Thyroid gland (tissue), 4 donors: ENCODE results near the gene MED27. TPM values are rescaled to one million over a fixed set of nuclear protein-coding genes. Genes with fewer than 3 reads are reported as not detected.

Experiments used
- DNase-seq, 2 donors: peaks; one replicate each; pipeline ENCODE4 v3.0.0-alpha.2; 2019
- H3K27ac ChIP-seq, 3 donors: fragments of 200-600 bp; sonication (generic); 1 replicate in 2 of 3; 2 replicates in 1 of 3; pipeline ENCODE4 v1.5.1; 2016 to 2019; ENCODE audit warnings: mild to moderate bottlenecking in 1 of 3, moderate library complexity in 1 of 3
- H3K27me3 ChIP-seq: fragments of 200-600 bp; sonication (generic); one replicate; pipeline ENCODE4 v1.5.1; 2019
- H3K36me3 ChIP-seq, 2 donors: fragments of 200-600 bp; sonication (generic); one replicate each; pipeline ENCODE4 v1.5.1; 2016 to 2019
- H3K4me1 ChIP-seq, 2 donors: fragments of 200-600 bp; sonication (generic); one replicate each; pipeline ENCODE4 v1.5.1; 2017 to 2019
- H3K4me3 ChIP-seq, 3 donors: fragments of 200-600 bp; sonication (generic); replicated peaks in 1 of 3; 1 replicate in 2 of 3; 2 replicates in 1 of 3; pipeline ENCODE4 v1.5.1; 2016; ENCODE audit warnings: mild to moderate bottlenecking in 1 of 3
- H3K9me3 ChIP-seq: fragments of 200-600 bp; sonication (generic); one replicate; pipeline ENCODE4 v1.5.1; 2017
- POLR2A ChIP-seq, 2 donors: fragments of 450-650 bp; IDR thresholded peaks; one replicate each; pipeline ENCODE4 v1.6.1; 2017; ENCODE audit warnings: antibody characterized with exemption in 2 of 2, mild to moderate bottlenecking in 2 of 2, moderate library complexity in 1 of 2
- WGBS, 2 donors: methylation state at CpG; one replicate each; pipeline ENCODE4 v1.1.5; 2017; 5-methylcytosine and 5-hydroxymethylcytosine counted together
- intact Hi-C: fragments of 100-400 bp; cut with DNase I; formaldehyde crosslinking; loops from one replicate; pipeline ENCODE4 v1.15.1; 2023
- total RNA-seq, 4 donors: library from RNA; depleted of rRNA; stranded (reverse); fragments of >200 nt; gene quantifications; one replicate each; pipeline ENCODE4 v1.2.3, GENCODE V29; 2016
- TF ChIP-seq, protein P1 (sequence below), 6 experiments: fragments of 200-600 bp in 3 of 6; fragments of 450-650 bp in 3 of 6; sonication (generic) in 3 of 6; IDR thresholded peaks; one replicate each; pipeline ENCODE4 v1.5.1; 2016 to 2019; ENCODE audit warnings: antibody characterized with exemption in 6 of 6, mild to moderate bottlenecking in 2 of 6, inconsistent platforms in 1 of 6, moderate library complexity in 1 of 6

The MED27 gene
- 10 to 100 TPM; 15.3 to 19.5 (median 16.7) TPM for total RNA-seq

DNA sequence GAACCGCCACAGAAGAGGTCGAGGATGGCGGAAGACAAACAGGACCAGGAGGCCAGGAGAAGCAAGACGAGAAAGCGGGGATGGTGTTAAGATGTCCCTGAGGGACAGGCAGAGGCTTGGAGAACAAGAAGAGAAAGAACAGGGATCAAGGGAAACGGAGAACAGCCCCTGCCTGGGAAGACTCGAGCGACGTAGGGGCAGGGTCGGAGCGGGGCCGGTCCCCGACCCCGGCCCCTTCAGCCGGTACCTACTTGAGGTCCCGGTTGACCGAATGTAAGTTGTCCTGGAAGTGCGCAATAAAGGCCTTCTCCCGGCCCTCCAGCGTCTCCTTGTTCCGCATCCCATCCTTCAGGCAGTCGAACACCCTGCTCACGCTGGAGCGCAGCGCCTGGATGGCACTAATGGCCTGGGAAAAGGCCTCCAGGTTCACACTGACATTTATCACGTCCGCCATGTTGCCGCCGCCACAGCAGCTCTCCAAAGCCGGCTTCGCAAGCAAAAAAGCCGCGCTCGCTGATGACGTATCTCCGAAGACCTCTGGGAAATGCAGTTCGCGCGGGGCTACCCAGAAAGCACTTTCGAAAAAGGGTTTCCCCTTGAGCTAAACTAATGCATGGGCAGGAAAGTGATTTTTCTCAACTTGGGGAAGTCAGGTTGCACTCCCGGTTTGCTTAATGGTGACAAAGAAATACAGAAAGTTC is at the start of gene MED27:
Gene MED27, minus strand, starts transcription at position 477 of the 701 bp plus-strand sequence. Its CDS starts 23 bp downstream, at position 454.
- 0 to 3% methylated on average over 41 of the region's 41 CpGs for WGBS, 2 donors
- peak; percentile 91 to 94 for DNase-seq
- intact Hi-C loops: no loop called here
- Histone ChIP-seq H3K36me3 (peaks cover 0 to 6% of the 10 kb centered on the region in 2 donors), H3K9me3 (no peaks in the 10 kb centered on the region), H3K4me3 (peak within 1 kb of the TSS; percentile 43 to 96 (median 70)), H3K27ac (peak within 1 kb of the TSS in 2 of 3 donors; percentile 30 to 43), H3K27me3 (no peaks in the 10 kb centered on the region), H3K4me1 (peaks cover 12 to 15% of the 10 kb centered on the region in 2 donors)
- no peak for TF ChIP-seq POLR2A (IDR thresholded peaks at IDR 0.05)
- TF ChIP-seq, protein P1, sequence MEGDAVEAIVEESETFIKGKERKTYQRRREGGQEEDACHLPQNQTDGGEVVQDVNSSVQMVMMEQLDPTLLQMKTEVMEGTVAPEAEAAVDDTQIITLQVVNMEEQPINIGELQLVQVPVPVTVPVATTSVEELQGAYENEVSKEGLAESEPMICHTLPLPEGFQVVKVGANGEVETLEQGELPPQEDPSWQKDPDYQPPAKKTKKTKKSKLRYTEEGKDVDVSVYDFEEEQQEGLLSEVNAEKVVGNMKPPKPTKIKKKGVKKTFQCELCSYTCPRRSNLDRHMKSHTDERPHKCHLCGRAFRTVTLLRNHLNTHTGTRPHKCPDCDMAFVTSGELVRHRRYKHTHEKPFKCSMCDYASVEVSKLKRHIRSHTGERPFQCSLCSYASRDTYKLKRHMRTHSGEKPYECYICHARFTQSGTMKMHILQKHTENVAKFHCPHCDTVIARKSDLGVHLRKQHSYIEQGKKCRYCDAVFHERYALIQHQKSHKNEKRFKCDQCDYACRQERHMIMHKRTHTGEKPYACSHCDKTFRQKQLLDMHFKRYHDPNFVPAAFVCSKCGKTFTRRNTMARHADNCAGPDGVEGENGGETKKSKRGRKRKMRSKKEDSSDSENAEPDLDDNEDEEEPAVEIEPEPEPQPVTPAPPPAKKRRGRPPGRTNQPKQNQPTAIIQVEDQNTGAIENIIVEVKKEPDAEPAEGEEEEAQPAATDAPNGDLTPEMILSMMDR (IDR thresholded peaks at IDR 0.05): no peak

GRCh38 chr9:132127888-132128534 is 48.3 kb upstream of the MED27 start:
- WGBS, 2 donors: 70 to 72% methylated on average over 15 of the region's 15 CpGs
- H3K27me3 ChIP-seq: no peaks in the 10 kb centered on the region
- peaks cover 3 to 4% of the 10 kb centered on the region in 2 donors for H3K4me1 ChIP-seq
- H3K9me3 ChIP-seq: no peaks in the 10 kb centered on the region
- DNase-seq: no peak
- TF ChIP-seq, protein P1 (IDR thresholded peaks at IDR 0.05): no peak
- no peak for TF ChIP-seq POLR2A (IDR thresholded peaks at IDR 0.05)
- no peak overlapping the region for H3K27ac ChIP-seq
- intact Hi-C loops: no loop called here
- no peak overlapping the region for H3K4me3 ChIP-seq
- no peaks in the 10 kb centered on the region for H3K36me3 ChIP-seq

DNA sequence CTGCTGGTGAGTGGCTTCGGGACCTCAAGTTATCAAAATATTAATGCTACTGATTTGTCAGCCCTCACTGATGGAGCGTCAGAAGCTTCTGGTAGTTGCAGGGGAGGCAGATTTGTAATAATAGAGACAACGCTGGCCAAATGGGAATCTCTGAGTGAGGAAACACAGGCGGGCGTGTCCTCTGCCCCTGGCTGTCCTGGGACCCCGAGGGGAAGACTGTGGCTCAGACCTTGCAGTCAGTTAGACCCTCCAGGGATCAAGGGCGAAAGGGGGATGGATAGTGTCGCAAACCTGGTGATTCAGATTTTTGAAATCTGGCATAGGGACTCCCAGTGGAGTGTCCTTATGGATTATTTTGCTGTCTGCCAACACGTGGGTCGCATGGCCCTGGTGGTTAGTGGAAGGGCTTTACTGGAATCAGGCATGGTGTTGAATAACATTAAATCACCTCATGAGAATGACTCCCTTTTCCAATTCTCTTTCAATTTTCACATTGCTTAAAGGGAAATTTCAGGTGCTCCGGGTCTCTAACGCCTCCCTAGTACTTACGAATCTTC is 47.1 kb upstream of the MED27 start:
- Histone ChIP-seq H3K4me1 (peaks cover 3 to 4% of the 10 kb centered on the region in 2 donors), H3K4me3 (no peak overlapping the region), H3K9me3 (no peaks in the 10 kb centered on the region), H3K27ac (no peak overlapping the region), H3K36me3 (no peaks in the 10 kb centered on the region), H3K27me3 (no peaks in the 10 kb centered on the region)
- DNase-seq: no peak
- intact Hi-C loops: no loop called here
- 68 to 73% methylated on average over 13 of the region's 13 CpGs for WGBS, 2 donors
- TF ChIP-seq, protein P1 (IDR thresholded peaks at IDR 0.05): no peak
- no peak for TF ChIP-seq POLR2A (IDR thresholded peaks at IDR 0.05)

GRCh38 chr9:132125944-132126679 is 46.4 kb upstream of the MED27 start:
- H3K27me3 ChIP-seq: no peaks in the 10 kb centered on the region
- H3K36me3 ChIP-seq: no peaks in the 10 kb centered on the region
- peak; percentile 25 to 37 for DNase-seq
- H3K4me1 ChIP-seq: peaks cover 3 to 4% of the 10 kb centered on the region in 2 donors
- H3K4me3 ChIP-seq: no peak overlapping the region
- intact Hi-C loops: no loop called here
- no peaks in the 10 kb centered on the region for H3K9me3 ChIP-seq
- WGBS, 2 donors: 42 to 47% methylated on average over 20 of the region's 20 CpGs
- no peak overlapping the region for H3K27ac ChIP-seq
- TF ChIP-seq, protein P1 (IDR thresholded peaks at IDR 0.05): no peak
- no peak for TF ChIP-seq POLR2A (IDR thresholded peaks at IDR 0.05)
